ENCODE measurements around the gene CRYAB. TPM values are rescaled to one million over a fixed set of nuclear protein-coding genes. Genes with fewer than 3 reads are reported as not detected.

CRYAB gene
- total and polyA plus RNA-seq, 2 of the 4 experiments (the other 2 are of a cell fraction) = 6.5 to 19.5 TPM

DNA sequence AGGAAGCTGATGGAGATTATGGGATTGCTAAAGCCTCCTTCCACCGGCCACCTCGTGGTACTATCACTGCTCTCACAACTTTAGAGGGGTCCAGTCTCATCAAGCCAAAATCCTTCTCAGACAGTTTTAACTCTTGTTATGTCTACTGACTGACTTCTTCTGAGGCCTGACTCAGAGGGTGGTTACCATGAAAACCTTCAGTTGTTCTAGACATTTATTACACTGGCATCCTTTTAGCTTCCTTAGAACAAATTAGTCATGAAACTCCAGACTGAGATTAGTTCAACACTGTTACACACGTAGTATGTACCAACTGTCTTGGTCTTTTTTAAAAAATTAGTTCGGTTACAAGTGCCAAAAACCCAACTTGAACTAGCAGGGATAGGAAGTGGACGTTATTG, 33.1 kb upstream of the CRYAB start:
- intact Hi-C loops (cut with micrococcal nuclease) (no loop called here), dilution Hi-C loops (cut with HindIII; ENCODE audit: low sequenced_read_pairs, unreplicated experiment) (no loop called here), in situ Hi-C loops (cut with MboI; ENCODE audit: low sequenced_read_pairs) (no loop called here)
- Histone ChIP-seq H2AK5ac (ENCODE audit: low read depth, low read length) (peak overlapping the region; percentile 76; the same call in 1 of the 2 replicates), H3K56ac (ENCODE audit: extremely low read depth, insufficient read depth, low read length) (no peak overlapping the region; the same call in 1 of the 2 replicates), H3K27ac (ENCODE audit: insufficient read depth, low read length) (peak overlapping the region; percentile 78), H2BK120ac (ENCODE audit: low read depth, low read length) (peak overlapping the region; percentile 90), H3K36me3 (ENCODE audit: control insufficient read depth, insufficient read depth, low read length) (no peaks in the 10 kb centered on the region), H3K27me3 (ENCODE audit: control insufficient read depth, insufficient read depth, low read length) (no peaks in the 10 kb centered on the region), H2AFZ (replicated peaks; ENCODE audit: low read length, poor library complexity) (peak overlapping the region; percentile 71), H4K5ac (ENCODE audit: low read depth, low read length) (peak overlapping the region; percentile 47), H2BK15ac (ENCODE audit: low read depth, low read length) (peak overlapping the region; percentile 85; the same call in 2 of the 3 replicates), H2BK20ac (ENCODE audit: low read depth, low read length) (peak overlapping the region; percentile 83), H3K14ac (replicated peaks; ENCODE audit: low read depth, low read length) (peak overlapping the region; percentile 92), H3K9me3 (ENCODE audit: control insufficient read depth, insufficient read depth, low read length) (no peaks in the 10 kb centered on the region), H4K8ac (ENCODE audit: low read depth in 2 of 2, low read length in 2 of 2) (peak overlapping the region; percentile 53 to 84; a peak in 3 of 4 replicates), H3K18ac (ENCODE audit: low read depth, low read length) (peak overlapping the region; percentile 60; the same call in 1 of the 2 replicates), H3K79me1 (ENCODE audit: low read depth in 1 of 2, low read length in 2 of 2) (peaks cover 7 to 36% of the 10 kb centered on the region in 2 experiments), H3K9me1 (ENCODE audit: insufficient read depth, low read length) (peaks cover 21% of the 10 kb centered on the region), H4K91ac (ENCODE audit: insufficient read depth, low read depth, low read length) (peak overlapping the region; percentile 90), H3K4me2 (ENCODE audit: low read depth, low read length) (peak overlapping the region; percentile 51; the same call in 1 of the 2 replicates), H3K23ac (ENCODE audit: low read depth, low read length) (peak overlapping the region; percentile 86), H3K4me3 (ENCODE audit: insufficient read depth, low read depth, low read length) (no peak overlapping the region), H4K20me1 (ENCODE audit: insufficient read depth, low read length) (no peaks in the 10 kb centered on the region), H3K4me1 (ENCODE audit: control insufficient read depth, insufficient read depth, low read length) (peaks cover 11% of the 10 kb centered on the region), H2AK9ac (replicated peaks; ENCODE audit: low read depth, low read length, poor library complexity) (peak overlapping the region; percentile 70), H3K4ac (ENCODE audit: low read depth, low read length) (peak overlapping the region; percentile 85), H3K9ac (ENCODE audit: low read depth, low read length) (0 out of 2 replicates have a peak overlapping the region, but pooled peaks have one; percentile 20), H2BK5ac (ENCODE audit: low read depth, low read length, poor library complexity, severe bottlenecking) (peak overlapping the region; percentile 97)
- POLR2A ChIA-PET (ENCODE audit: unreplicated experiment) = no interaction called here
- BruUV-seq (replicated peaks) = no TSS peak
- 0% methylated on average over 1 of the region's 5 CpGs; no CpG with 5 or more reads in 1 of the 2 experiments for WGBS, 2 experiments (ENCODE audit: extremely low coverage in 2 of 2, insufficient read length in 1 of 2)
- DNase-seq (peak; percentile 83), ATAC-seq (ENCODE audit: low read depth) (peak; percentile 40)
- CTCF ChIA-PET = interaction anchor here (0.6 to 2.2 kb wide), 4 partner anchors 10 to 37 kb away, joined by 3 to 6 read pairs (median 4); no protein-coding TSS in a partner anchor
- peak; percentile 1; the same call in 1 of the 2 replicates for TF ChIP-seq CEBPB (IDR thresholded peaks at IDR 0.05; ENCODE audit: low read depth, low read length)
- peak; percentile 85 for TF ChIP-seq FOS (IDR thresholded peaks at IDR 0.05; ENCODE audit: low read depth, low read length)
- TF ChIP-seq BHLHE40 (IDR thresholded peaks at IDR 0.05; ENCODE audit: low read depth, low read length) = peak; percentile 13; the same call in 1 of the 2 replicates
- TF ChIP-seq, protein P1, sequence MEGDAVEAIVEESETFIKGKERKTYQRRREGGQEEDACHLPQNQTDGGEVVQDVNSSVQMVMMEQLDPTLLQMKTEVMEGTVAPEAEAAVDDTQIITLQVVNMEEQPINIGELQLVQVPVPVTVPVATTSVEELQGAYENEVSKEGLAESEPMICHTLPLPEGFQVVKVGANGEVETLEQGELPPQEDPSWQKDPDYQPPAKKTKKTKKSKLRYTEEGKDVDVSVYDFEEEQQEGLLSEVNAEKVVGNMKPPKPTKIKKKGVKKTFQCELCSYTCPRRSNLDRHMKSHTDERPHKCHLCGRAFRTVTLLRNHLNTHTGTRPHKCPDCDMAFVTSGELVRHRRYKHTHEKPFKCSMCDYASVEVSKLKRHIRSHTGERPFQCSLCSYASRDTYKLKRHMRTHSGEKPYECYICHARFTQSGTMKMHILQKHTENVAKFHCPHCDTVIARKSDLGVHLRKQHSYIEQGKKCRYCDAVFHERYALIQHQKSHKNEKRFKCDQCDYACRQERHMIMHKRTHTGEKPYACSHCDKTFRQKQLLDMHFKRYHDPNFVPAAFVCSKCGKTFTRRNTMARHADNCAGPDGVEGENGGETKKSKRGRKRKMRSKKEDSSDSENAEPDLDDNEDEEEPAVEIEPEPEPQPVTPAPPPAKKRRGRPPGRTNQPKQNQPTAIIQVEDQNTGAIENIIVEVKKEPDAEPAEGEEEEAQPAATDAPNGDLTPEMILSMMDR (conservative IDR thresholded peaks at IDR 0.05; ENCODE audit: low read depth, low read length) = no peak
- no peak for TF ChIP-seq RFX5 (IDR thresholded peaks at IDR 0.05; ENCODE audit: low read depth, low read length)
- TF ChIP-seq MAFK (IDR thresholded peaks at IDR 0.05; ENCODE audit: low read depth, low read length) = no peak
- no peak for TF ChIP-seq CHD1 (IDR thresholded peaks at IDR 0.05; ENCODE audit: low read depth, low read length)
- TF ChIP-seq POLR2A (IDR thresholded peaks at IDR 0.05; ENCODE audit: low read depth, low read length) = no peak
- TF ChIP-seq RCOR1 (IDR thresholded peaks at IDR 0.05; ENCODE audit: insufficient replicate concordance, low read length) = no peak
- TF ChIP-seq NFE2L2 (IDR thresholded peaks at IDR 0.05; ENCODE audit: low read depth, low read length) = no peak
- TF ChIP-seq, protein P2, sequence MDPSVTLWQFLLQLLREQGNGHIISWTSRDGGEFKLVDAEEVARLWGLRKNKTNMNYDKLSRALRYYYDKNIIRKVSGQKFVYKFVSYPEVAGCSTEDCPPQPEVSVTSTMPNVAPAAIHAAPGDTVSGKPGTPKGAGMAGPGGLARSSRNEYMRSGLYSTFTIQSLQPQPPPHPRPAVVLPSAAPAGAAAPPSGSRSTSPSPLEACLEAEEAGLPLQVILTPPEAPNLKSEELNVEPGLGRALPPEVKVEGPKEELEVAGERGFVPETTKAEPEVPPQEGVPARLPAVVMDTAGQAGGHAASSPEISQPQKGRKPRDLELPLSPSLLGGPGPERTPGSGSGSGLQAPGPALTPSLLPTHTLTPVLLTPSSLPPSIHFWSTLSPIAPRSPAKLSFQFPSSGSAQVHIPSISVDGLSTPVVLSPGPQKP (IDR thresholded peaks at IDR 0.05; ENCODE audit: borderline replicate concordance, low read depth, low read length) = no peak
- TF ChIP-seq MXI1 (IDR thresholded peaks at IDR 0.05; ENCODE audit: borderline replicate concordance, low read depth, low read length) = no peak
- peak; percentile 16; the same call in 1 of the 2 replicates for TF ChIP-seq SMC3 (IDR thresholded peaks at IDR 0.05; ENCODE audit: low read depth, low read length)
